AG04449 (cell line): ENCODE results near the gene APMAP.

Experiments
- CTCF ChIA-PET: fragments of 350-600 bp; formaldehyde crosslinking; extraction: SDS; loops from one replicate; lab custom pipeline; 2021; ENCODE audit warnings: antibody characterized with exemption; lab: Yijun Ruan, JAX
- POLR2A ChIA-PET: fragments of 400-600, 350-600 bp; formaldehyde crosslinking; extraction: SDS; loops from one replicate; lab custom pipeline; 2020; ENCODE audit warnings: antibody characterized with exemption, inconsistent platforms; lab: Yijun Ruan, JAX
- DNase-seq: peaks from one replicate; pipeline ENCODE4 v3.0.0-alpha.2; 2010; ENCODE audit warnings: low read depth, low spot score
- H3K4me3 ChIP-seq: 2 replicates; pipeline ENCODE4 v1.5.1; 2011; ENCODE audit warnings: low read depth, mild to moderate bottlenecking, control low read depth, low read length
- CTCF ChIP-seq: IDR thresholded peaks from one replicate; pipeline ENCODE4 v1.5.1; 2011; ENCODE audit warnings: mild to moderate bottlenecking, moderate library complexity, low read length, control low read depth, inconsistent platforms; ENCODE audit not compliant: insufficient read depth; ENCODE audit errors: missing control alignments

The APMAP gene

GRCh38 chr20:24983896-24984295 is 8.7 kb downstream of the APMAP start:
- no peak overlapping the region for H3K4me3 ChIP-seq
- POLR2A ChIA-PET = no interaction called here
- no peak for TF ChIP-seq CTCF
- DNase-seq = no peak
- CTCF ChIA-PET = interaction anchor here (2.2 kb wide), 1 partner anchor 10 kb away, joined by 11 read pairs; no protein-coding TSS in a partner anchor

GRCh38 chr20:24981790-24982189 is 10.8 kb downstream of the APMAP start:
- no peak for DNase-seq
- no peak for TF ChIP-seq CTCF
- no peak overlapping the region for H3K4me3 ChIP-seq
- ChIA-PET POLR2A (no interaction called here), CTCF (interaction anchor here (1.3 kb wide), 1 partner anchor 12 kb away, joined by 5 read pairs; no protein-coding TSS in a partner anchor)

- ChIA-PET CTCF (interaction anchor here (1.3 kb wide), 1 partner anchor 13 kb away, joined by 5 read pairs; no protein-coding TSS in a partner anchor), POLR2A (no interaction called here)
- TF ChIP-seq CTCF = no peak
- no peak overlapping the region for H3K4me3 ChIP-seq
- DNase-seq = no peak
Measured at GRCh38 chr20:24981282-24981681, 11.3 kb downstream of the APMAP start.

GRCh38 chr20:24980291-24981053 is 12.1 kb downstream of the APMAP start:
- CTCF ChIA-PET = no interaction called here
- no peak overlapping the region for H3K4me3 ChIP-seq
- no peak for DNase-seq
- no peak for TF ChIP-seq CTCF
- POLR2A ChIA-PET = no interaction called here

GRCh38 chr20:24979036-24979960 is 13.3 kb downstream of the APMAP start:
- POLR2A ChIA-PET = no interaction called here
- no peak overlapping the region for H3K4me3 ChIP-seq
- TF ChIP-seq CTCF = no peak
- no peak for DNase-seq
- CTCF ChIA-PET = no interaction called here

- ChIA-PET POLR2A (no interaction called here), CTCF (interaction anchor here (1.0 kb wide), 1 partner anchor 16 kb away, joined by 7 read pairs; no protein-coding TSS in a partner anchor)
- H3K4me3 ChIP-seq = no peak overlapping the region
- TF ChIP-seq CTCF = no peak
- DNase-seq = no peak
Measured at GRCh38 chr20:24978513-24978912, 14.0 kb downstream of the APMAP start.
